ENCODE measurements around the gene ZC2HC1B. TPM values are rescaled to one million over a fixed set of nuclear protein-coding genes. Genes with fewer than 3 reads are reported as not detected.

Gene ZC2HC1B
- total and polyA plus RNA-seq, 2 of the 8 experiments (the other 6 are each of a cell fraction or from before 2014, with no cell fraction given), result not detected

DNA sequence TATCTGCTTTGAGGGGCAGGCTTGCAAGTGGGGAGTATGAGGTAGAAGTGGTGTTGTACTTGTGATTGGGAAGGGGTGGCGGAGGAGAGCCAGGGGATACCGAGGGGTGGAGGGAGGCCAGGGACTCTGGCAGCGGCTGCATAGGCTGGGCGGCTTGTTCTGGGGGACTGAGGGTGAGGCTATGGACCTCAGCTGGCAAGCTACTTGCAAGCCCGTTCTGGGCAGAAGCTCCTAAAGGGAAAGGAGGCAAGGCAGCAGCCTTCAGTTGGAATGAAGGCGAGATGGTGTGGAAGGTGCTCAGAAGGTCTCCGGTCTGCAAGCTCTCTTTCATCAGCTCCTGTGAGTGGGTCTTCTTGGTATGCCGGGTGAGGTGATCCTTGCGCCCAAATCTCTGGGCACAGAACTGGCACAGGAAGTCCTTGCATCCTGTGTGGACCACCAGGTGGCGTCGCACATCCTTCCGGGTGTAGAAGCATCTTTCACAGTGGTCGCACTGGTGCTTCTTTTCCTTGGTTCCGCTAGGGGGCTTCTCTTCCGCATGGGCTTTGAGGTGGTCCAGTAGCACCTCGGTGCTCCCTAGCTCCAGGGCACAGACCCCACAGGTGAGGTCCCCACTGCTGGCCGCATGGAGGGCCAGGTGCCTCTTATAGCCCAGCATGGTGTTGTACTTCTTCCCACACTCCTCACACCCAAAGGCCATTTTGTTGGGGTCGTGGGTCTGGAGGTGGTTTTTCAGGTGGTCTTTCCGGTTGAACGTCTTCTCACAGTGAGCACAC lies 77.8 kb downstream of the ZC2HC1B start (continued):
- TF ChIP-seq SIRT6 (IDR thresholded peaks at IDR 0.05; ENCODE audit: low read length) (no peak), TBP (IDR thresholded peaks at IDR 0.05; ENCODE audit: low read depth, low read length) (peak; percentile 24; the same call in 1 of the 2 replicates), RNF2 (IDR thresholded peaks at IDR 0.05; ENCODE audit: borderline replicate concordance, low read depth, low read length, missing control alignments, poor library complexity, severe bottlenecking) (no peak), JUND (IDR thresholded peaks at IDR 0.05; ENCODE audit: low read length) (0 out of 2 replicates have a peak, but pooled peaks have one; percentile 28), EZH2 (IDR thresholded peaks at IDR 0.05; ENCODE audit: low read depth, low read length, severe bottlenecking) (no peak), POU5F1 (IDR thresholded peaks at IDR 0.05; ENCODE audit: low read depth, low read length) (no peak), CHD2 (IDR thresholded peaks at IDR 0.05; ENCODE audit: low read length) (peak; percentile 24; the same call in 1 of the 2 replicates), ZNF274 (IDR thresholded peaks at IDR 0.05; ENCODE audit: borderline replicate concordance, extremely low read depth, low read length) (no peak), BRCA1 (IDR thresholded peaks at IDR 0.05; ENCODE audit: low read depth, low read length) (no peak), KDM1A (IDR thresholded peaks at IDR 0.05; ENCODE audit: borderline replicate concordance, low read length) (0 out of 2 replicates have a peak, but pooled peaks have one; percentile 12), TAF7 (optimal IDR thresholded peaks at IDR 0.05; ENCODE audit: borderline replicate concordance, low read depth, low read length) (peak; percentile 31), BACH1 (IDR thresholded peaks at IDR 0.05; ENCODE audit: low read length) (no peak), SRF (IDR thresholded peaks at IDR 0.05; ENCODE audit: low read depth, low read length) (no peak), SP1 (IDR thresholded peaks at IDR 0.05; ENCODE audit: low read depth, low read length) (no peak), CREB1 (IDR thresholded peaks at IDR 0.05) (no peak), CTBP2 (IDR thresholded peaks at IDR 0.05; ENCODE audit: borderline replicate concordance, insufficient read depth, insufficient read length, low read length) (peak; percentile 92), CEBPB (IDR thresholded peaks at IDR 0.05; ENCODE audit: low read depth, low read length) (no peak), TAF1 (IDR thresholded peaks at IDR 0.05; ENCODE audit: low read depth, low read length) (no peak), TCF12 (IDR thresholded peaks at IDR 0.05; ENCODE audit: low read depth, low read length) (no peak), SP2 (IDR thresholded peaks at IDR 0.05; ENCODE audit: low read length) (no peak), CBX5 (IDR thresholded peaks at IDR 0.05; ENCODE audit: low read depth, low read length) (no peak), NANOG (IDR thresholded peaks at IDR 0.05; ENCODE audit: insufficient read depth, low read depth, low read length, poor library complexity, severe bottlenecking) (no peak)
- TF ChIP-seq, protein P1, sequence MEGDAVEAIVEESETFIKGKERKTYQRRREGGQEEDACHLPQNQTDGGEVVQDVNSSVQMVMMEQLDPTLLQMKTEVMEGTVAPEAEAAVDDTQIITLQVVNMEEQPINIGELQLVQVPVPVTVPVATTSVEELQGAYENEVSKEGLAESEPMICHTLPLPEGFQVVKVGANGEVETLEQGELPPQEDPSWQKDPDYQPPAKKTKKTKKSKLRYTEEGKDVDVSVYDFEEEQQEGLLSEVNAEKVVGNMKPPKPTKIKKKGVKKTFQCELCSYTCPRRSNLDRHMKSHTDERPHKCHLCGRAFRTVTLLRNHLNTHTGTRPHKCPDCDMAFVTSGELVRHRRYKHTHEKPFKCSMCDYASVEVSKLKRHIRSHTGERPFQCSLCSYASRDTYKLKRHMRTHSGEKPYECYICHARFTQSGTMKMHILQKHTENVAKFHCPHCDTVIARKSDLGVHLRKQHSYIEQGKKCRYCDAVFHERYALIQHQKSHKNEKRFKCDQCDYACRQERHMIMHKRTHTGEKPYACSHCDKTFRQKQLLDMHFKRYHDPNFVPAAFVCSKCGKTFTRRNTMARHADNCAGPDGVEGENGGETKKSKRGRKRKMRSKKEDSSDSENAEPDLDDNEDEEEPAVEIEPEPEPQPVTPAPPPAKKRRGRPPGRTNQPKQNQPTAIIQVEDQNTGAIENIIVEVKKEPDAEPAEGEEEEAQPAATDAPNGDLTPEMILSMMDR (IDR thresholded peaks at IDR 0.05; ENCODE audit: control extremely low read depth in 1 of 3, insufficient read depth in 1 of 3, low read depth in 1 of 3, low read length in 3 of 3), result peak; percentile 99 to 100 (median 99)
